G401.6 (cell line): ENCODE data around the gene SH2B2.
"Not testable (repeated sequence)": the region's sequence is repeated elsewhere in the genome, so short reads cannot be mapped to it uniquely, and the experiment has no call there.

Experiments
- FAIRE-seq: peaks from 2 replicates; lab custom pipeline; 2012; peaks lifted over from hg19 to GRCh38; lab: Jason Lieb, UNC

The SH2B2 gene

DNA sequence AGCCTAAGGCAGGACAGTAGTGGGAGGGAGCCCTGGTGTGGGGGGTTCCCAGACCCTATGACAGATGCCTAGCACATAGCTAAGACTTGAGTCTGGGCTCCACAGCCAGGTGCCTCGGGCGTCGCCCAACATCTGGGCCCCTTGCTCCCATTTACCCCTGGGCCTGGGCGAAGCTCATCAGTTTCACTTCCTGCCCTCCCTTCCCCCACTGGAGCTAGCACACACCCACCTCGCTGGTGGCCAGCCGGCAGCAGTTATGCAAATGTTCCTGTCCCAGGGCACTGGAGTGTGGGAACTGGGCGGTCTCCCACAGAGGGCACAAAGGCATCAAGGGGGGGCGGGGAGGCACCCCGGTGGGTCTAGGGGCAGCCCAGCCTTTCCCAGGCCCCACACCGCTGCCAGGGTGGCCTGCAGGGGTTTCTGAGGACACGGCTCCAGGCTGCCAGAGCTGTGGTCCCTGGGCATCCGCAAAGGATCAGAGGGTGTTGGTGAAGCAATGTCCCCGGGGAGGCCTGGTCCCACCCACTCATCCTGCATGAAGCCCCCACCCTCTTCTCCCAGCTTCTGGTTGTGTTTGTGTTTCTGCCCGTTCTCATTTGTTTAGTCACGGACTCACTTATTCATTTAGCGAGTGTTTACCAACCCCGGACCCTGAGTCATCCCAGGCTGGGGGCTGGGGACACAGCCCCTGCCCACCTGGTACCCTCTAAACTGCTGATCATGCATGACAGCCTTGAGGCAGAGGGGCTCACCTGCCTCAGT is 20.4 kb downstream of the SH2B2 start:
- FAIRE-seq: no peak

DNA sequence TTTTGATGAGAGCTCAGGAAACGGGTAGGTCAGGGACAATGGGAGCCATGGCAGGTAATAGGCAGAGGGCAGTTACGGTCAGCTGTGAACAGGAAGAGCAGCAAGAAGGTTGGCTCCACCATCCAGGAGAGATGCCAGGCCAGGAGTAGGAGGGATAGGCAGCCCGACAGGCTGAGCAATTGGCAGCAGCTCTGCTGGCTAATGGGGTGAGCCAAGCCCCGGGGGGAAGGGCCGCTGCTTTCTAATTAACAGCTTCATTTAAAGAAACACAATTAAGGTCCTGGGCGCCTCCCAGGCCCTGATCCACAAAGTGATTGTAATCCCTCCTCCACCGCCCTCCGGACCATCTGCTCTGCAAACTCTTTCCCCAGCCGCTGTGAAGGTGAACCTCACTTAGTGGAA is 23.7 kb downstream of the SH2B2 start:
- FAIRE-seq: no peak

DNA sequence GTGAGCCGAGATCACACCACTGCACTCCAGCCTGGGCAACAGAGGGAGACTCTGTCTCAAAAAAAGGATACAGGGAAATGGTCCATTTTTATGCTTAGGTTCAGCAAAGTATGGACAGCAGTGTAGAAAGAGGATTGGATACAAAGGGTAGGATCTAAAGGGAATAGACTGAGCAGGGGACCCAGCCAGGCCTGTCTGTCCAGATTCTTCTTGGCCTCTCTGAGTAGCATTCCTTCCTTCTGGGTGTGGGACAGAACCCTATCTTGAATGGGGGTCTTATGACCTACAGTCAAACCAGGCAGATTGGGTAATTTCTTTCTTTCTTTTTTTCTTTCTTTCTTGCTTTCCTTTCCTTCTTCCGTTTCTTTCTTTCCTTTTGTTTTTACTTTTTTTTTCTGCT is 25.6 kb downstream of the SH2B2 start:
- no peak for FAIRE-seq

DNA sequence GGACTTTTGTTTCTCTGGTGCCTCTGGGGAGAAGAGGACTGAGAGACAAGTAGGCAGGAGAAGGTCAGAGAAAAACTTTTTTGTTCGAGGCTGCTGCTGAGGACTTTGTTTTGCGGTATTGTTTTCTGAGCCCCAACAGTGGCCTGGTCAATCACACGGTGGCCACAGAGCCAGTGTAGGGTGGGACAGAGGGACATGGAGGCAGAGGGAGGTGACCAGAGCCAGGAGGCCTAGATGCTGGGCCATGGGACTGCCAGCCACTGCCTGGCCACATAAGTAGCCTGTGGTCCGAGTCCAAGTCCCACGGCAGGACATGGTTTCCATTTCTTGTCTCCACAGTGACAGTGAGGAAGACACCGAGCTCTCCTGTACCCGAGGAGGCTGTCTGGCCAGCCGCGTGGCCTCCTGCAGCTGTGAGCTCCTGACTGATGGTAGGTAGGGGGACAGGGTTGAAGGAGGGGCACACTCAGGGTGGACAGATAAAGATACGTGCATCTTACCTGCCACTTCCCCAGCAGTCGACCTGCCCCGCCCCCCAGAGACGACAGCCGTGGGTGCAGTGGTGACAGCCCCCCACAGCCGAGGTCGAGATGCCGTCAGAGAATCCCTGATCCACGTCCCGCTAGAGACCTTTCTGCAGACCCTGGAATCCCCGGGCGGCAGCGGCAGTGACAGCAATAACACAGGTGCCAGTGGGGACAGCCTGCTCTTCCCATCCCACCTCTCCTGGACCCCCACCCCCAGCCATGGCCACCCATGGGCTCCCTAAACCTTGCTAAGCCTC is 27.5 kb downstream of the SH2B2 start:
- FAIRE-seq: no peak

DNA sequence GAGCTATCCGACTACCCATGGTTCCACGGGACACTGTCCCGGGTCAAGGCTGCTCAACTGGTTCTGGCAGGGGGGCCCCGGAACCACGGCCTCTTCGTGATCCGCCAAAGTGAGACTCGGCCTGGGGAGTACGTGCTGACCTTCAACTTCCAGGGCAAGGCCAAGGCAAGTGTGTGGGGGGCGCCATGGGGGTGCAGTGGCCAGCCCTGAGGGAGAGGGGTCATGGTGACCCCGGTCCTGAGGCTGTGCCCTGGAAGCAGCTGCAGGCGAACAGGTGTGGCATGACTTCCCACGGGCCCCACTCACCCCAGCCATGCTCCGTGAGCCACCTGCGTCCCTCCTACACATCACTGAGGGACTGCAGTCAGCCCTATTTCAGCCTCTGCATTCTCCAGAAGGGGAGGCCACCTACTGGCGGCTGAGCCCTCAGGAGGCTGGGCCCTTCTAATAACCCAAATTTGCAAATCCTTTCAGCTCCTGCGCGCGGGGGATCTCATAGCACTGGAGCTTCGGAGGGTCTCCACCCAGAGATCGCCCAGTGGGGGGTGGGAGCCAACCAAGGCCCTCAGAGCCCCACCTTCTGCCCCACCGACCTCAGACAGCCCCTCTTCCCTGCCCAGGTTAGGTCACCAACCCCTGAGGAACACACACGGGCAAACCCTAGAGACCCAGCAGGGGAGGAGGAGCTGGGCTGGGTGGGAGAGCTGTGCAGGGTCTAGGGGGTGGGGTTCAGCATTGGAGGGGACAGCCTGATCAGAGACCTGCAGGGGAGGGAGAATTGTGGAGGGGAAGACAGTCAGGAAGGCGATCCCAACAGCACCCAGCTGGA is 30.8 kb downstream of the SH2B2 start:
- FAIRE-seq: no peak

DNA sequence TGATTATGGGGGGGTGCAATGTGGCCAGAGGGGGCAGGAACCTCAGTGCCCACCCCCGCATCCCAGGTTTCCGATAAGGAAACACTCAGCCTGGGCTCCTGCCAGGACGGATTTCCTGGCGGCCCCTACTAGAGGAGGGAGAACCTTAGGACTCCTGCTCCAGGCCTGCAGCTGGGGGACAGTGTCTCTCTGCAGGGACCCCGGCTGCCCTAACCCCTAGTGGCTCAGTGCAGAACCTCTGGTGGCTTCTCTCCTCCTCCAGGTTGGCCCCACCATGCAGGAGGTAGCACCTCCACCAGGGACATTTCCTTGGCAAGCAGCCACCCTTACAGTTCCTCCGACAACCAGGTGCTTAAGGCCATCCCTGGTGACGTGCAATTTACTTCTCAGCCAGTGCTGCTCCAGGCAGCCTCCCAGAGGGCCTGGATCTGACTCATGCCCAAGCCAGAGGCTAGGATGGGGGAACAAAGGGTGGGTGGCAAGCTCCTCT is 31.9 kb downstream of the SH2B2 start:
- FAIRE-seq: no peak

DNA sequence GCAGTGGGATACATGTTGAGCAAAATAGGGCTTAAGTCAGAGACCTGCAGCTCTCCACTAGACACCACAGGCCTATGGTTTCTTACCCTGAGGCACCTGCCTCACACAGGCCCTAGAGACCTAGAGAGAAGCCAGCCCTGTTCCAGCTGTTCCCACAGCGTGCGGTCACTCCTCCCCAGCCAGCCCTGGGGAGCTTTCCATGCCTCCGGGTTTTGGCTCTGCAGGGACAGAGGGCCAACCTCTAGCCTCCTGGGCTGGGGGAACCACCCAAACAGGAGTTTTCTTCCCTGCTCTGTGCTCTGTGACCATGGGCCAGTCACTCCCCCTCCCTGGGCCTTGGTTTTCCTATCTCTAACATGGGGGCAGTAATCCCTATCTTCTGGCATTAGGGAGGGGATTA is 33.0 kb downstream of the SH2B2 start:
- FAIRE-seq: no peak

DNA sequence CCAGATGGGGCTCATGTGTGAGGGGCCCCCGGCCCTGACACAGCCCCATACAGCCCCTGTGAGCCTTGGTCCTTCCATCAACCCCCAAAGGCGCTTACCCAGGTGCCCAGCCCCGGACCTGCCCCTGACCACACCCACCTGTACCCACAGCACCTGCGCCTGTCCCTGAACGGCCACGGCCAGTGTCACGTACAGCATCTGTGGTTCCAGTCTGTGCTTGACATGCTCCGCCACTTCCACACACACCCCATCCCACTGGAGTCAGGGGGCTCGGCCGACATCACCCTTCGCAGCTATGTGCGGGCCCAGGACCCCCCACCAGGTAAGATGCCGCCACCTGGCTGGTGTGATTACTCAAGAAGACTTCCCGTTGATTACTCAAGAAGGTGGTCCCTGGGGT is 33.5 kb downstream of the SH2B2 start:
- no peak for FAIRE-seq

DNA sequence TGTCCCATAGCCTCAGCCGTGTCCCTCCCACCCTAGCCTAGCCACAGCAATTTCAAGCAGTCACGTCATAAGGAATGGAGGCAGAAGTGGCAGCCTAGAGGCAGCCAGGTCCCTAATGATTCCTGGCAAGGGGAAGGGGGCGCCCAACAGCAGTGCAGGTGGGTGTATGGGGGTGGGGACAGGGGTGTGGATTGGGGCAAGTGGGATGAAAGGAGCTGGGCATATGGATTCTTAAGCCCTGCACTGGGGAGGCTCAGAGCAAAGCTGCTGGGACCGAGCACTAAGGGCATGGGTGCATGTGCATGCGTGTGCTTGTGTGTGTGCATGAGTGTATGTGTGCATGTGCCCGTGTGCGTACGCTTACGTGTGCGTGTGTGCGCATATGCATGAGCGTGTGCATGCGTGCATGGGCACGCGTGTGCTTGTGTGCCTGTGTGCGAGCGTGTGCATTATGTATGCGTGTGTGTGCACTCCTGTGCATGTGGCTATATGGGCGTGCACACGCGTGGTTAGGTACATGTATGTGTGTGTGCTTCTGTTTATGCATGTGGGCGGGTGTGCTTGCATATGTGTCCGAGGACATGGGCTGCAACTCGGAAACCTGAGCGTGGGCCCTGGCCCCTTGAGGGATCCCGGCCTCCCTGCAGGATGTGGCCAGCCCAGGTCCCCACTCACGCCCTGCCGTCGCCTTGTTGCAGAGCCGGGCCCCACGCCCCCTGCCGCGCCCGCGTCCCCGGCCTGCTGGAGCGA is 34.1 kb downstream of the SH2B2 start:
- no peak for FAIRE-seq

DNA sequence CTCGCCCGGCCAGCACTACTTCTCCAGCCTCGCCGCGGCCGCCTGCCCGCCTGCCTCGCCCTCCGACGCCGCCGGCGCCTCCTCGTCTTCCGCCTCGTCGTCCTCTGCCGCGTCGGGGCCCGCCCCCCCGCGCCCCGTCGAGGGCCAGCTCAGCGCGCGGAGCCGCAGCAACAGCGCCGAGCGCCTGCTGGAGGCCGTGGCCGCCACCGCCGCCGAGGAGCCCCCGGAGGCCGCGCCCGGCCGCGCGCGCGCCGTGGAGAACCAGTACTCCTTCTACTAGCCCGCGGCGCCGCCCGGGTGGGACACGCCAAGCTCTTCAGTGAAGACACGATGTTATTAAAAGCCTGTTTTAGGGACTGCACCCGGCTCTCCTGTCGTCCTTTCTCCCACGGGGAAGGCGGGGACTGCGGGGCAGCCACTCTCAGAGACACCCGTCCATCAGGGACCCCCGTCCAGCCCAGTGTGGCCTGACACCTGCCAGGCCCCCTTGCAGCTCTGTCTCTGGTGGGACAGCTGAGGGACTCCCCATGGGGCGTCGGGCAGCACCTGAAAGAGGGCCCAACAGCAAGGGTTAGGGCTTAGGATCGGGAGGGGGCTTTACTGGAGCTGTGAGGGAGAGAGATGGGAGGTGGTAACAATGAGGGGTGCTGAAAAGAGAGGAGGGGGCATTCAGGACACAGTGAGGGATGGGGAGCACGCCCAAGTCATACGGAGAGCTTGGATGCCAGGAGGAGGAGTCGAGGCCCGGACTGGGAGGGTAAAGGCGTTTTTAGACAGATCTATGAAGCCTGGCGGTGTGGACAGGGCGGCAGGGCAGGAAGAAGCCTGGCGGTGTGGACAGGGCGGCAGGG is 34.9 kb downstream of the SH2B2 start:
- no peak for FAIRE-seq

DNA sequence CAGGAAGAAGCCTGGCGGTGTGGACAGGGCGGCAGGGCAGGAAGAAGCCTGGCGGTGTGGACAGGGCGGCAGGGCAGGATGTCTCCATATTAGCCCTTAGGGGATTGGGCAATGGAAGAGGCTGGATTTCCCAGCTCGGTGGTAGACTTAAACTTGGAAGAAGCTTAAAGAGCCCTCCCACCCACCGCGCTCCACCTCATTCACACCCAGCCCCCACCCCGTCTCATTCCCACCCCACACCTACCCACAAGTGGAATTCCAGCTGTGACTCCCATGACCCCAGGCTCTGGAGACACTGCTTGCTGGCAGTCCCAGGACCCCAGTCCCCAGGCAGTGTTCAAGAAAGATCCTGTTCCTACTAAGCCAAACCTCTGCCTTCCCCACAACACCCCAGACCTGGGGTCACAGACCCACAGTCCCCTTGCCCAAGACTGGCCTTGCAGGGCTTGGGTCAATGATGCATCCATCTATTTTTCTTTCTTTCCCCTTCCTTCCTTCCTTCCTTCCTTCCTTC is 35.6 kb downstream of the SH2B2 start:
- FAIRE-seq: no peak

DNA sequence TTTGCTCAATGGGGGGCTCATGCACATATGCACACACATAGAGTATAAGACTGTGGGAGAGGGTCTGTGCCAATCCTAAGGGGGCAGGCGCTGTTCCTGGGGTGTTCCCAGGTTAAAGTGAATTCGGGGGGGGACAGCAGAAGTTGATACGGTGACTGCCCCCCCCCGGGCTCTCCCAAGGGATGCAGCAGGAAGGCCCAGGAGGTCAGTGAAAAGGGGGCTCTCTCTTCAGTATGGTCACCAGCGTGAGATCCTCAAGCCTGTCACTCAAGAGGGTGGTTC is 37.2 kb downstream of the SH2B2 start:
- FAIRE-seq: no peak

DNA sequence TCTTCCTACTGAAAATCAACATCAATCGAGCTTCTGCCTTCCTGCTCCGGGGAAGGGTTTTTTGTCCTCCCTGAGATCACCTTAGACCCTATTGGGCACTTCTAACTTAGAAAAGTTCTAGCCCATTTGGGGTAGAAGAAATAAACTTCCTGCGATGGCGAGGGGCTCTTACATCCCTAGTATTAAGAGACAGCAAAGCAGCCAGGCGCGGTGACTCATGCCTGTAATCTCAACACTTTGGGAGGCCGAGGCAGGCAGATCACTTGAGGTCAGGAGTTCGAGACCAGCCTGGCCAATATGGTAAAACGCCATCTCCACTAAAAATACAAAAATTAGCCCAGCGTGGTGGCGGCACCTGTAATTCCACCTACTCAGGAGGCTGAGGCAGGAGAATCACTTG is 38.4 kb downstream of the SH2B2 start:
- FAIRE-seq: not testable (repeated sequence)

DNA sequence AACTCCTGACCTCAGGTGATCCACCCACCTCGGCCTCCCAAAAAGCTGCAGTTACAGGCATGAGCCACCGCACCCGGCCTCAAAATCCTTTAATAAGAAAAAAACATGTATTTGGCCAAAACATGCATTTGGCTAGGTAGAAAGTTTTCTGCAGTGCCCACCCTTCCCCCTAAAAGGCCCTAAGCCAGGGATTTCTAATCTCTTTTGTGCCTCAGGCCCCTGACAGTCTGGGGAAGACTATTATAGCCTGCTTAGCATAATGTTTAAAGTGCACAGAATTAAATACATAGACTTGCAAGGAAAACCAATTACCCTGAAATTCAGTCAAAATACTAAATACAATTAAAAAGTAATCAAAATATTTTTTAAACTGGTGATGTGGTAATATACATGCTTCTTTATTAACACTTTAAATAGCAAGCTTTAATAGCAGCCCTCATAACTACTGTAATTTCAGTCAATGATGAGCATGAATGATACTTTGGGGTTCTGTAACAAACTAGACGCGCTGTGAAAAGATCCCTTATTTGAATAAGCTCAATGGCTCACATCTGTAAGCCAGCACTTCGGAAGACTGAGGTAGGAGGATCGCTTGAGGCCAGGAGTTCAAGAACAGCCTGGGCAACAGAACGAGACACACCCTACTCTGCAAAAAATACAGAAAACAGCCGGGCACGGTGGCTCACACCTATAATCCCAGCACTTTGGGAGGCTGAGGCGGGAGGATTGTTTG is 39.7 kb downstream of the SH2B2 start:
- no peak for FAIRE-seq

DNA sequence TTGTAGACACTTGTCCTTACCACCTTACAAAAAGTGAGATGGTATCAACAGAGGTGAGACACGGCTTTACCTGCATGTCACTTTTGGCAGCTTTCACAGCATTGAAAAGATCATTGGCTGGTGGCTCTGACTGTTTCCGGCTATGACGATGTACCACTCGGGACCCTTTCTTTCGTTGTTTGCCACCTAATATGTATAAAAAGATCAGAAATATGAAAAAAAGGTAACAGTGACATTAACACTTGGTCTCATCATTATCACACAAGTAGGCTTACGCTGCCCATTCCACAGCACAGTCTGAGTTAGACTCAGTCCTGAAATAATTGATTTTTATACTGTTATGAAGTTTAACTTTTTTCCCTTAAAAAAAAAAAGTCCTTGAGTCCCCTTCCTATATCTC is 40.5 kb downstream of the SH2B2 start:
- not testable (repeated sequence) for FAIRE-seq

DNA sequence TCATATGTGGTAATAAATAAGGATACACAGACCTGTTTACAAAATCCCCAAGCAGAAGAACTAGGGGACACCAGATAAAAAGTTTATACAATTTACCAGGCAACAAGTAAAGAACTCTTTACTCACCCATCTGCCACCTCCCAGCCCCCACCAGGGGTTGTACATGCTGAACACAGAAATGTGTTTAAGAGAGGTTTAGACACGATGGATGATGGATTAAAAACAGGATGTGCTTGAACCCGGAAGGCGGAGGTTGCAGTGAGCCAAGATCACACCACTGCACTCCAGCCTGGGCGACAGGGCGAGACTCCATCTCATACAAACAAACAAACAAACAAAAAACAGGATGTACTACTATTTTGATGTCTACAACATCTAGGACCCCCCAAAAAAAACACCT is 42.2 kb downstream of the SH2B2 start:
- FAIRE-seq: not testable (repeated sequence)

DNA sequence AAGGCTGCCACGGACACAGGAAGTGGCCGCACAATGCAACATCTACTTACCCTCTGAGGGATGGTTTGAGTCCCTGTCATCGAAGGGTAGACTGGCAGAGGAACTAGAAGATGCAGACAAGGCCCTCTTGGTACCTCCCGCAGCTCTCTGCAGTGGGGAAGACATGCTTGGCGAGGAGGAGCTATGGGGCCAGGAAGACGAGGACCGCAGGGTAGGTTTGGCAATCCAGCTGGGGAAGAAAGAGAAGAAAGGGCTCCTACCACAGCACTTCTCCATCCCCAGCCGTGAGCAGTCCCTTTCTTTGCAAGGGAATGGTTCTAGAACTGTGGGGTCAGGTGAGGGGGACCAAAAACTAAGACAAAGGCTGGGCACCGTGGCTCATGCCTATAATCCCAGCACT is 42.7 kb downstream of the SH2B2 start:
- FAIRE-seq: not testable (repeated sequence)

DNA sequence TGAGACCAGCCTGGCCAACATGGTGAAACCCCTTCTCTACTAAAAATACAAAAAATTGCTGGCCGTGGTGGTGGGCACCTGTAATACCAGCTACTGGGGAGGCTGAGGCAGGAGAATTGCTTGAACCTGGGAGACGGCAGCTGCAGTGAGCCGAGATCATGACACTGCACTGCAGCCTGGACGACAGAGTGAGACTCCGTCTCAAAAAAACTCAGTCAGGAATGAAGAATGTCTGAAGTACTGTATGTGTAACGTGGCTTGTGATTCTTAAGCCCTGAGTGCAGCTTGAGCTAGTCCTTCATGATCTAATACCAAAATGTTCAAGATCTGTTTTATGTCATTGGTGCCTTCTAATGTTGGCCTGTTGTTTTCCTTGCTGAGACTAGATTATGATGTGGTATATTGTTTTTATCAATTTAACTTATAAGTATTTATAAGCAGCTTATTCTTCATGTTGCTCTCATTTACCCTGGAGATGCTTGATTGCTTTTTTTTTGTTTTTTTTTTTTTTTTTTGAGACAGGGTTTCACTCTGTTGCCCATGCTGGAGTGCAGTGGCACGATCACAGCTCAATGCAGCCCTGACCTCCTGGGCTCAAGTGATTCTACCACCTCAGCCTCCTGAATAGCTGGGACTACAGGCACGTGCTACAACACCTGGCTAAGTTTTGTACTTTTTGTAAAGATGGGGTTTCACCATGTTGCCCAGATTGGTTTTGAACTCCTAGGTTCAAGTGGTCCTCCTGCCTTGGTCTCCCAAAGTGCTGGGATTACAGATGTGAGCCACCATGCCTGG is 44.2 kb downstream of the SH2B2 start:
- not testable (repeated sequence) for FAIRE-seq

DNA sequence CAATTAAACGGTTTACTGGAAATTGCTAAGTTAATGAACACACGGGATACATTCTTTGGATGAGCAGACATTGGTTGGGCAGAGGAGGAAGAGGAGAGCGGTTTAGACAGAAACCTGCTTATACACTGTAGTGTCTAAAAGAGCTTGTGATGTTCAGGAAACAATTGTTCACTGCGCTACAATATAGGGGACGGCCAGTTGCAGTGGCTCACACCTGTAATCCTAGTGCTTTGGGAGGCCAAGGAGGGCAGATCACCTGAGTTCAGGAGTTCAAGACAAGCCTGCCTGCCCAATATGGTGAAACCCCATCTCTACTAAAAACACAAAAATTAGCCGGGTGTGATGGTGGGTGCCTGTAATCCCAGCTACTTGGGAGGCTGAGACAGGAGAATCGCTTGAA is 48.9 kb downstream of the SH2B2 start:
- not testable (repeated sequence) for FAIRE-seq
